Eye (tissue), 1 donor: Measurements from ENCODE around the gene PLA2G5.
A peak's percentile ranks its signal among the peaks of the same experiment; 100 is the strongest.
"Not testable (repeated sequence)": the region's sequence is repeated elsewhere in the genome, so short reads cannot be mapped to it uniquely, and the experiment has no call there.

Source experiments
- DNase-seq: peaks from one replicate; pipeline ENCODE4 v3.0.0-alpha.2; 2015

PLA2G5 gene, protein sequence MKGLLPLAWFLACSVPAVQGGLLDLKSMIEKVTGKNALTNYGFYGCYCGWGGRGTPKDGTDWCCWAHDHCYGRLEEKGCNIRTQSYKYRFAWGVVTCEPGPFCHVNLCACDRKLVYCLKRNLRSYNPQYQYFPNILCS

GRCh38 chr1:20069874-20070273, at the start of gene PLA2G5:
Gene PLA2G5 (plus strand): TSS chr1:20070194. CDS start chr1:20084831, 14,637 bp downstream.
- DNase-seq: peak; percentile 8

DNA sequence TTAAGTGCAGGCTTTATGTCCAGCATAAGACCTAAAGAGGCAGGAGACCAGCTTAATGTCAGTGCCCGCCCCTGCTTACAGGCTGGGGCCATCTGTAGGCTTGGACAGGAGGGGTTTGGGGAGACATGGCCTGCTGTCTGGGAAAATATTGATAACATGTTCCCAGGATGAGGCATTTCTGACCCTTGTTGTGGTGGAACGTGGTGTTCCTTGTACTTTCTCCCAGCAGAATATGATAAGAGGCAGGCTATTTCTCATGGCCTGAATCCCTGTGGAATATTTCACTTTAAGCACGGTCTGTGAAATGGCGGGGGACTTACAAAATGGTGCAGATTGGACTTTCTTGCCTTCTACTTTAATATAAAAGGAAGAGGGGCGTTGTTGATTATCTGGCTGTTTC, 41.9 kb upstream of the PLA2G5 start:
- DNase-seq: no peak

GRCh38 chr1:20028726-20029125, 41.3 kb upstream of the PLA2G5 start:
- DNase-seq: no peak

DNA sequence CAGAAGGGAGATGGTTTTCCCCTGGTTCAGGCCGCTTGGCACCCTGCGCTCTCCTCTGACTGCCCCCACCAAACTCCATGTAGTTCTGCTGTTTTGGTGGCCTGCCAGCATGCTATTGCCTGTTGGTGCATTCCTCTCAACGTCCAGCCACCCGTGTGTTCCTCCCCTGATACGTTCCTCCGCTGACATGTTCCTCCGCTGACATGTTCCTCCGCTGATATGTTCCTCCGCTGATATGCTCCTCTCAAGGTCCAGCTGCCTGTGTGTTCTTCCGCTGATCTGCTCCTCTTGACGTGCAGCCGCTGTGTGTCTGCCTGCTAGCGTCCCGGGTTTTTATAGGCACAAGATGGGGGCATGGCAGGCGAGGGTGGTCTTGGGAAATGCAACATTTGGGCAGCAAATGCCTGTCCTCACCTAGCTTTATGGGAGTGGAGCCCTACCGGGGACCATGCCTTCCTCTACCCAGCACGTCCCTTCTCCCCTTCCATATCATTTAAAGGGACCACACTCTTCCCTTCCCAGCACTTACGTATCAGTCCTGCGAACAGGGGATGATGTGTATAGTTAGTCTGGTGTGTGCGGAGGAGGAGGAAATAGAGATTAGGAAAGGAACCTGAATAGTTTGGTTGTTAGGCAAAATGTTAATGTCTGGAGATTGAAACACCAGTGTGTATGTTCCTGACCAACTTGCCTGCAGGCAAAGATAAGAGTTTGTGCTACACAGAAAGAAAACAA, 40.6 kb upstream of the PLA2G5 start:
- DNase-seq: no peak

- DNase-seq: not testable (repeated sequence)
Measured at GRCh38 chr1:20030436-20031151, 39.4 kb upstream of the PLA2G5 start.

- no peak for DNase-seq
Measured at GRCh38 chr1:20031161-20031560, 38.8 kb upstream of the PLA2G5 start.

- no peak for DNase-seq
Measured at GRCh38 chr1:20031836-20032235, 38.2 kb upstream of the PLA2G5 start.

DNA sequence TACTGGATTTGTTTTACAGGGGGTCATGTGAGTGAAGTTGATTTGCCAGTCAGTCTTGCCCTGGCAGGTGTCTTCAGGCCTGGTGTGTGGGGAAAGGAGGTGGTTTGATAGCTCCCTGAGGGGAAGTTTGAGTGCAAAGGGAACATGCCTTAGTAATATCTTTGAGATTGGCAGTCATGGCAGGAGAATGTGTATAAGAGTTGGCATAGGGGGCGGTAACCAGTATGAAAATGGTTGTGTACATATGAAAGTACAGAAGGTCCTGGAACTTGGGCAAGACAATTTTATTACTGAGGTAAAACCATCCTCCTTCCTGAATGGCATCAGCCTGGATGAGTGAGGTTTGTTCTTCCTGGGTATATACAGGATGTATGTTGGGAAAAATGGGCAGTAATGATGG, 37.6 kb upstream of the PLA2G5 start:
- DNase-seq: no peak

DNA sequence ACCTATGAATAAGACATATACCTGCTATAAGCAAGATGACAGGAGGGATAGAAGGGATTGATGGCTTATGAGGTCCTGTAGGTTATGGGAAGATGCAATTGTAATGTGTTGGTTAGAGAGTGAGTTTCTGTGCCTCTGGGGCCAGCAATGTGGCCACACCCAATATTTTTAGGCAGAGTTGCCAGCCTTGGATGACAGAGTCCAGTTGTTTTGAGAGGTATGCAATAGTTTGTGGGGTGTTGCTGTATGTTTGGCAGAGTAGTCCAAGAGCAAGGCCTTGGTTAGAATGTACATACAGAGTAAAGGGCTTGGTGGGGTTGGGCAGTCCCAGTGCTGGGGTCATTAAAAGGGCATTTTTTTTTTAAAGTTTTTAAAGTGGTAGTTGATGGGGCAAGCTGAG, 36.6 kb upstream of the PLA2G5 start:
- no peak for DNase-seq

GRCh38 chr1:20035114-20035513, 34.9 kb upstream of the PLA2G5 start:
- DNase-seq: no peak

- DNase-seq: no peak
Measured at GRCh38 chr1:20037877-20038276, 32.1 kb upstream of the PLA2G5 start.

- DNase-seq: no peak
Measured at GRCh38 chr1:20047096-20047495, 22.9 kb upstream of the PLA2G5 start.

DNA sequence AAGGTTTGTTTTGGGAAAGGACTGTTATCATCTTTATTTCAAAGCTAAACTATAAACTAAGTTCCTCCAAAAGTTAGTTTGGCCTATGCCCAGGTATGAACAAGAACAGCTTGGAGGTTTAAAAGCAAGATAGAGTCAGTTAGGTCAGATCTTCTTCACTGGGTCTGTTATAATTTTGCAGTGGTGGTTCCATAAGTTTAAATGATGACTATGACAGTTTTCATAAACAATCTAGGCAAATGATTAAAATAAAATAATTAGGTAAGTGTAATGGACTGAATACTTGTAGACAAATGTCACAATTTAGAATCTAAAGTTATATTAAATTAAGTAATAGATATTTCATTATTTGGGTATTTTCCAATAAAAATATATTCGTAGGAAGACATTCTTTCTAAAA, 21.4 kb upstream of the PLA2G5 start:
- no peak for DNase-seq

DNA sequence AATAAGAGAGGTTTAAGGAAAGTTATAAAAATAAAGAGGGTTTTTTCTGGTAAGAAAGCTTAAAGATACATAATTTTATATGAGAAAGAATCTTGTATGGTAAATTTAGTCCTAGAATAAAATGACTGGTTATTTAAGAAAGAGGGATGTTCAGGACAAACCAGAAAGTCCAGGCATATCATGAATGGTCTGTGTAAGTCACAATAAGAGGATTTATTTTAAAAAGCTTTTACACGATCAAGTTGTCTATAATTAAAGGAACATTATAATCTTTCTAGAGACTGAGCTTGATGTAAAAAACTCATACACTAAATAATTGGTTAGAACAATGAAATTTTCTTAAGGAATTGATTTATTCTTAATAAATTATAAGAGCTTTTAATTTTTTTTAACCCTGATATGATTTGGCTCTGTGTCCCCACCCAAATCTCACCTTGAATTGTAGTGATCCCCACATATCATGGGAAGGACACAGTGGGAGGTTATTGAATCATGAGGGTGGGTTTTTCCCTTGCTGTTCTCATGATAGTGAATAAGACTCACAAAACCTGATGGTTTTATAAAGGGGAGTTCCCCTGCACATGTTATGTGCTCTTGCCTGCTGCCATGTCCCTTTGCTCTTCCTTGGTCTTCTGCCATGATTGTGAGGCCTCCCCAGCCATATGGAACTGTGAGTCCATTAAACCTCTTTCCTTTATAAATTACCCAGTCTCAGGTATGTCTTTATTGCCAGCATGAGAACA, 20.8 kb upstream of the PLA2G5 start:
- not testable (repeated sequence) for DNase-seq

- DNase-seq: no peak
Measured at GRCh38 chr1:20051218-20051829, 18.7 kb upstream of the PLA2G5 start.

GRCh38 chr1:20052386-20052785, 17.6 kb upstream of the PLA2G5 start:
- no peak for DNase-seq

GRCh38 chr1:20057886-20058420, 12.0 kb upstream of the PLA2G5 start:
- DNase-seq: peak; percentile 1

GRCh38 chr1:20058531-20058930, 11.5 kb upstream of the PLA2G5 start:
- DNase-seq: peak; percentile 6

DNA sequence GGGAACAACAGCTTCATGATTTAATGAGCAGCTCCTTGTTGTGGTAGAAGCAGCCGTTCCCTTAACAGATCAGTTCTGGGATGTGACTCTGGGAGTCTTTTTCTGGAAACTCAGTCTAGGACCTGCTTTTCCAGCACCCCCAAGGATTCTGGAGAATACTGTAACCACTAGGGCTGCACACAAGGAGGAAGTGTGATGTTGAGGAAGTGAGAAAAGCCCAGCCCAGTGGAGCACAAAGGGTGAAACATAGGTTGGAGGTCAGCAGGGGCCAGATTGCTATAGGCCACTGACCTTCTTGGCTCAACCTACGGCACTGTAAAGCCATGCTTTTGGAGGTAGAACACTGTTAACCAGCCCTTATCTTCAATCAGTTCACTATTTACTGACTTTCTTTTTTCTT, 10.1 kb upstream of the PLA2G5 start:
- DNase-seq: no peak

- DNase-seq: not testable (repeated sequence)
Measured at GRCh38 chr1:20060791-20061190, 9.2 kb upstream of the PLA2G5 start.

DNA sequence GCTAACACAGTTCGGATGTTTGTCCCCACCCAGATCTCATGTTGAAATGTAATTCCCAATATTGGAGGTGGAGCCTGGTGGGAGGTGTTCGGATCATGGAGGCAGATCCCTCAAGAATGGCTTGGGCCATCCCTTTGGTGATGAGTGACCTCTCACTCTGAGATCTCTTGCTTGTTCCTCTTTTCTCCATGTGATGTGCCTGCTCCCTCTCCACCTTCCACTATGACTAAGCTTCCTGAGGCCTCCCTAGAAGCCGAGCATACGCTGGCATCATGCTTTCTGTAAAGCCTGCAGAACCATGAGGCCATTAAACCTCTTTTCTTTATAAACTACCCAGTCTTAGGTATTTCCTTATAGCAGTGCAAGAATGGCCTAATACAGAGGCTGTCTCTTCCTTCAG, 8.1 kb upstream of the PLA2G5 start:
- DNase-seq: no peak

DNA sequence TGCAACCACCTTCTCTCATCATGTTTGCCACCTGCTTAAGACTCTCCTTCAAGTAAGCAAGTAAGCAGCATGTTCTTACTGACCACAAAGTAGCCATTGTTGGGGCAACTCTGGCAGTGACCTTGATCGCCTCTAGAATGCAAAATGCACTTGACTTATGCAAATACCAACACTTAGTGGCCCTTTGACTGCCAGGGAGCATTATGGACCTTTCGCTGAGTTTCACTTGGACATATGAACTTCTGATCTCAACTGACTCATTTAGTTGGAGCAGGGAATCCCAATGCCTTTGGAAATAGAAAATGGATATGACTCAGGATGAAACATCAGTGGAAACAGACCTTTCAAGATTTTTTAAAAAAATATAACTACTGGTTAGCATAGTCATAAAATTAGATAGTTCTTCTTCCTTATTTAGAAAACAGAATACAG, 6.1 kb upstream of the PLA2G5 start:
- DNase-seq: no peak

DNA sequence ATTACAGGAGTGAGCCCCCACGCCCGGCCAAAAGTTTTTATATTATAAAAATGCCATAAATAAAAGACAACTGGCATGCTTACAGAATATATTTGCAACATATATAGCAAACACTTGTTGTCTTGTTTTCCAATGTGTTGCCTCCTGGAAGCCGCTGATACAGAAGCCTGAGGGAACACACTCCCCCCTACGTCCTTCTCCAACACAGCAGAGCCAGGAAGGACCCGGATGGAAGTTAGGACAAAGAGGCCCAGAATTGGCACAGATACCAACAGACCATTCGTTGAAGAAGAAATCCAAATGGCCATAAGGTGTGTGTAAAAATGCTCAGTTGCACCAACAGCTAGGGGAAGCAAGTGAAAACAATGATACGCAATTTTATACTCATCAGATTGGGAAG, 1.3 kb upstream of the PLA2G5 start:
- DNase-seq: no peak
